Measurements from ENCODE around the gene GNAS.

Gene GNAS

DNA sequence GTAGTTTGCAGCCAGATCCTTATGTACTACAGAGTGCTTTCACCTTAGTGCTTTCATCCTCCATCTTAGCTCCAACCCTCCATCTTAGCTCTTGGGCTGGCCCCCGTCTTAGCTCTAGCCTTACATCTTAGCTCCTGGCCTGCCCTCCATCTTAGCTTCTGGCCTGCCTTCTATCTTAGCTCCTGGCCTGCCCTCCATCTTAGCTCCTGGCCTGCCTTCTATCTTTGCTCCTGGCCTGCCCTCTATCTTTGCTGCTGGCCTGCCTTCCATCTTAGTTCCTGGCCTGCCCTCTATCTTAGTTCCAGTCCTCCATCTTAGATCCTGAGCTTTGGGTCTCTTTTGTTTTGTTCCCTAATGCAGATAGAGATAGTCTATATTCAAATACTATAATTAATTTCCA is 22.0 kb downstream of the GNAS start:
- H3K4me3 ChIP-seq (ENCODE audit: low read depth, low read length): no peak overlapping the region
- DNase-seq: no peak
- H3K9me3 ChIP-seq: no peaks in the 10 kb centered on the region
- H3K4me1 ChIP-seq: peaks cover 30% of the 10 kb centered on the region
- no peak for TF ChIP-seq CTCF (IDR thresholded peaks at IDR 0.05; ENCODE audit: low read depth, low read length)
- H3K36me3 ChIP-seq: no peaks in the 10 kb centered on the region
- no peaks in the 10 kb centered on the region for H3K27me3 ChIP-seq

GRCh38 chr20:58875111-58875510 is 22.6 kb downstream of the GNAS start:
- Histone ChIP-seq H3K4me3 (ENCODE audit: low read depth, low read length) (no peak overlapping the region), H3K4me1 (peaks cover 37% of the 10 kb centered on the region), H3K36me3 (no peaks in the 10 kb centered on the region), H3K27me3 (no peaks in the 10 kb centered on the region), H3K9me3 (no peaks in the 10 kb centered on the region)
- TF ChIP-seq CTCF (IDR thresholded peaks at IDR 0.05; ENCODE audit: low read depth, low read length): no peak
- no peak for DNase-seq

- H3K36me3 ChIP-seq: no peaks in the 10 kb centered on the region
- no peak overlapping the region for H3K4me3 ChIP-seq (ENCODE audit: low read depth, low read length)
- H3K4me1 ChIP-seq: peaks cover 36% of the 10 kb centered on the region
- H3K9me3 ChIP-seq: no peaks in the 10 kb centered on the region
- no peak for DNase-seq
- TF ChIP-seq CTCF (IDR thresholded peaks at IDR 0.05; ENCODE audit: low read depth, low read length): no peak
- H3K27me3 ChIP-seq: no peaks in the 10 kb centered on the region
Observed at GRCh38 chr20:58875541-58876134, 23.1 kb downstream of the GNAS start.

DNA sequence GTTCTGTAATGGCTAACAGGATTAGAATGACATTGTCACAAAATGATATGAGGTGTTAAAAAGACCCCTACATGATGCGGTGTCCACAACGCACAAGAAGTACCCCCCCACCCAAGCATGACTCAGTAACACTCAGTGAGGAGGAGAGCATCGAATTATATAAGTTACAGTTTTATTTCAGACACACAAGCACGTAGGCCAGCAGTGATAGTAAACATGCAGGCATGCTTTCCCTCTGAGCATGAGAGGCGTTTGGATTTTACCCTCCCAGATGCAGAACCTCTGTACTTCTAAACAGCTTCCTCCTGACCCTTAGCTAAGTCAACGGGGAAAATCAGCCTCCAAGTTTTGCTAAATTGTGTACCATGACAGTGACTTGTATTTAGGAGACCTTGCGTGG is 23.9 kb downstream of the GNAS start:
- DNase-seq: no peak
- Histone ChIP-seq H3K27me3 (no peaks in the 10 kb centered on the region), H3K36me3 (no peaks in the 10 kb centered on the region), H3K4me3 (ENCODE audit: low read depth, low read length) (no peak overlapping the region), H3K4me1 (peaks cover 35% of the 10 kb centered on the region), H3K9me3 (no peaks in the 10 kb centered on the region)
- no peak for TF ChIP-seq CTCF (IDR thresholded peaks at IDR 0.05; ENCODE audit: low read depth, low read length)

GRCh38 chr20:58877050-58877975 is 24.8 kb downstream of the GNAS start:
- H3K36me3 ChIP-seq: no peaks in the 10 kb centered on the region
- no peaks in the 10 kb centered on the region for H3K27me3 ChIP-seq
- no peaks in the 10 kb centered on the region for H3K9me3 ChIP-seq
- no peak for TF ChIP-seq CTCF (IDR thresholded peaks at IDR 0.05; ENCODE audit: low read depth, low read length)
- no peak overlapping the region for H3K4me3 ChIP-seq (ENCODE audit: low read depth, low read length)
- peaks cover 35% of the 10 kb centered on the region for H3K4me1 ChIP-seq
- no peak for DNase-seq

DNA sequence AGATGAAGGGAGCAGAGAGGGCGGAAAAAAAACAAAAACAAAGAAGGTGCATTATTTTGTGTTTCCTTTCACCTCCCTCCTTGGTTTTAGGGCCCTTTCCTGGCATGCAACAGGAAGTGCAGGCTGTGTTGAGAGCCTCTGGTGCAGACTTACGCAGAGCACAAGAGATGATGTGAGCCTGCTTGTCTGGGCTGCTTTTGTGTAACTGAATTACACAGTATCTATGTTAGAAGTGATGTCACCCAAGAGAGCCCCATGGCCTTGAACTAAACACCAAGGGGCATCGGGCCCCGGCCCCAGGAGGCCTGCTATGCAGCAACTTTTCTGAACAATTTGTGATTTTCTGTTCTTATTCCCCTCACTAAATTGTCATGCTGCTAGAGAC is 25.5 kb downstream of the GNAS start:
- H3K4me1 ChIP-seq: peaks cover 35% of the 10 kb centered on the region
- H3K9me3 ChIP-seq: no peaks in the 10 kb centered on the region
- peak; percentile 71 for DNase-seq
- H3K36me3 ChIP-seq: no peaks in the 10 kb centered on the region
- TF ChIP-seq CTCF (IDR thresholded peaks at IDR 0.05; ENCODE audit: low read depth, low read length): no peak
- H3K27me3 ChIP-seq: no peaks in the 10 kb centered on the region
- H3K4me3 ChIP-seq (ENCODE audit: low read depth, low read length): peak overlapping the region; percentile 29; the same call in 1 of the 2 replicates

All from BE2C (cell line).